Mesenchymal stem cell (in vitro differentiated cells and primary cell): Measurements from ENCODE around the gene ZNF84.

ENCODE experiments used
- DNase-seq: peaks from one replicate; pipeline ENCODE4 v3.0.0-alpha.2; 2013
- H2AFZ ChIP-seq: one replicate; pipeline ENCODE4 v1.6.1; 2013; ENCODE audit warnings: low read depth, mild to moderate bottlenecking, control low read depth, inconsistent platforms, low read length, moderate library complexity
- H2AK5ac ChIP-seq: 2 replicates; pipeline ENCODE4 v1.6.1; 2013; ENCODE audit warnings: low read length, moderate library complexity, mild to moderate bottlenecking, inconsistent platforms; ENCODE audit not compliant: severe bottlenecking
- H2BK120ac ChIP-seq: one replicate; pipeline ENCODE4 v1.6.1; 2013; ENCODE audit warnings: low read depth, mild to moderate bottlenecking, inconsistent platforms, low read length, moderate library complexity
- H2BK12ac ChIP-seq, 2 experiments: one replicate each; pipeline ENCODE4 v1.6.1; 2013; ENCODE audit warnings: inconsistent platforms in 2 of 2, low read length in 2 of 2, mild to moderate bottlenecking in 2 of 2, moderate library complexity in 2 of 2, control low read depth in 1 of 2
- H2BK15ac ChIP-seq: one replicate; pipeline ENCODE4 v1.6.1; 2013; ENCODE audit warnings: mild to moderate bottlenecking, low read depth, inconsistent platforms; ENCODE audit not compliant: poor library complexity, severe bottlenecking
- H2BK5ac ChIP-seq: 2 replicates; pipeline ENCODE4 v1.6.1; 2013; ENCODE audit warnings: low read depth, mild to moderate bottlenecking, low read length, control low read depth, inconsistent platforms; ENCODE audit not compliant: poor library complexity, severe bottlenecking
- H3K14ac ChIP-seq, 2 experiments: one replicate each; pipeline ENCODE4 v1.6.1; 2013; ENCODE audit warnings: inconsistent platforms in 2 of 2, low read length in 2 of 2, control low read depth in 1 of 2, mild to moderate bottlenecking in 1 of 2, moderate library complexity in 1 of 2
- H3K18ac ChIP-seq, 2 experiments: one replicate each; pipeline ENCODE4 v1.6.1; 2013; ENCODE audit warnings: inconsistent platforms in 2 of 2, low read length in 2 of 2, control low read depth in 1 of 2, low read depth in 1 of 2, mild to moderate bottlenecking in 1 of 2
- H3K23ac ChIP-seq, 2 experiments: one replicate each; pipeline ENCODE4 v1.6.1; 2013; ENCODE audit warnings: inconsistent platforms in 2 of 2, low read length in 2 of 2, mild to moderate bottlenecking in 2 of 2, moderate library complexity in 2 of 2, control low read depth in 1 of 2
- H3K27ac ChIP-seq: 2 replicates; pipeline ENCODE4 v1.5.1; 2013; ENCODE audit warnings: mild to moderate bottlenecking, moderate library complexity, low read length, control low read depth, inconsistent platforms; ENCODE audit not compliant: poor library complexity, severe bottlenecking
- H3K27me3 ChIP-seq, 2 experiments: 2 replicates each; pipeline versions ENCODE4 v1.6.1 to v1.7.0; 2013; ENCODE audit warnings: low read length in 2 of 2, mild to moderate bottlenecking in 2 of 2, moderate library complexity in 2 of 2, control low read depth in 1 of 2, inconsistent platforms in 1 of 2; ENCODE audit not compliant: control insufficient read depth in 1 of 2, insufficient read depth in 1 of 2
- H3K36me3 ChIP-seq, 2 experiments: 2 replicates each; pipeline versions ENCODE4 v1.6.1 to v1.7.0; 2013; ENCODE audit warnings: low read length in 2 of 2, control low read depth in 1 of 2, inconsistent platforms in 1 of 2, low read depth in 1 of 2, mild to moderate bottlenecking in 1 of 2; ENCODE audit not compliant: insufficient read depth in 2 of 2, control insufficient read depth in 1 of 2
- H3K4ac ChIP-seq, 2 experiments: one replicate each; pipeline ENCODE4 v1.6.1; 2013; ENCODE audit warnings: inconsistent platforms in 2 of 2, low read length in 2 of 2, mild to moderate bottlenecking in 2 of 2, moderate library complexity in 2 of 2, control low read depth in 1 of 2, low read depth in 1 of 2
- H3K4me1 ChIP-seq: 2 replicates; pipeline ENCODE4 v1.6.1; 2013; ENCODE audit warnings: low read depth, low read length, control low read depth; ENCODE audit not compliant: control insufficient read depth, insufficient read depth
- H3K4me2 ChIP-seq: 2 replicates; pipeline ENCODE4 v1.6.1; 2013; ENCODE audit warnings: low read length, mild to moderate bottlenecking, inconsistent platforms; ENCODE audit not compliant: poor library complexity, severe bottlenecking
- H3K4me3 ChIP-seq, 2 experiments: 2 replicates each; pipeline versions ENCODE4 v1.5.1 to v1.7.0; 2013; ENCODE audit warnings: low read length in 2 of 2, mild to moderate bottlenecking in 2 of 2, control low read depth in 1 of 2, low read depth in 1 of 2; ENCODE audit not compliant: insufficient read depth in 1 of 2
- H3K79me1 ChIP-seq: replicated peaks from 2 replicates; pipeline ENCODE4 v1.6.1; 2013; ENCODE audit warnings: mild to moderate bottlenecking, control low read depth, low read length, inconsistent platforms; ENCODE audit not compliant: poor library complexity, severe bottlenecking
- H3K9ac ChIP-seq: 2 replicates; pipeline ENCODE4 v1.7.0; 2013; ENCODE audit warnings: mild to moderate bottlenecking, low read length, moderate library complexity
- H3K9me3 ChIP-seq: 2 replicates; pipeline ENCODE4 v1.7.0; 2013; ENCODE audit warnings: mild to moderate bottlenecking, low read length; ENCODE audit not compliant: control insufficient read depth
- H4K8ac ChIP-seq: one replicate; pipeline ENCODE4 v1.6.1; 2013; ENCODE audit warnings: inconsistent platforms, mild to moderate bottlenecking, low read length, moderate library complexity
- H4K91ac ChIP-seq: one replicate; pipeline ENCODE4 v1.6.1; 2013; ENCODE audit warnings: mild to moderate bottlenecking, low read length, inconsistent platforms
- WGBS: methylation state at CpG from one replicate; pipeline ENCODE4 v1.1.7; 2013; ENCODE audit warnings: mixed read lengths; 5-methylcytosine and 5-hydroxymethylcytosine counted together

Gene ZNF84

GRCh38 chr12:133026996-133027395 lies 10.3 kb upstream of the ZNF84 start:
- Histone ChIP-seq H3K4me3 (no peak overlapping the region), H2BK15ac (no peak overlapping the region), H3K14ac (no peak overlapping the region)

GRCh38 chr12:133038118-133038709 lies 905 bp downstream of the ZNF84 start:
- Histone ChIP-seq H3K4me1 (no peaks in the 10 kb centered on the region), H2BK5ac (no peak overlapping the region), H4K8ac (no peak overlapping the region), H2BK12ac (no peak overlapping the region), H2BK15ac (no peak overlapping the region), H2AK5ac (no peak overlapping the region), H3K4ac (no peak overlapping the region), H3K27ac (no peak overlapping the region), H3K79me1 (peaks cover 13% of the 10 kb centered on the region), H3K23ac (no peak overlapping the region), H3K4me3 (peak overlapping the region; percentile 49 to 91), H2AFZ (no peak overlapping the region), H3K14ac (no peak overlapping the region), H3K27me3 (no peaks in the 10 kb centered on the region), H3K36me3 (peaks cover 21 to 44% of the 10 kb centered on the region in 2 experiments), H3K9me3 (peaks cover 63% of the 10 kb centered on the region), H3K18ac (no peak overlapping the region), H3K9ac (peak overlapping the region; percentile 95), H4K91ac (no peak overlapping the region), H2BK120ac (no peak overlapping the region), H3K4me2 (peak overlapping the region; percentile 62)
- no peak for DNase-seq
- 60% methylated on average over 1 of the region's 4 CpGs for WGBS

More at GRCh38 chr12:133026996-133027395, 10.3 kb upstream of the ZNF84 start:
- H3K4me2 ChIP-seq: no peak overlapping the region
- H3K27me3 ChIP-seq: no peaks in the 10 kb centered on the region
- no peak overlapping the region for H2BK120ac ChIP-seq
- no peak overlapping the region for H3K27ac ChIP-seq
- no peak overlapping the region for H4K8ac ChIP-seq
- H3K4me1 ChIP-seq: no peaks in the 10 kb centered on the region
- H2AFZ ChIP-seq: no peak overlapping the region
- no peak overlapping the region for H3K9ac ChIP-seq
- peaks cover 76% of the 10 kb centered on the region for H3K9me3 ChIP-seq
- H3K79me1 ChIP-seq: no peaks in the 10 kb centered on the region
- WGBS: 87% methylated on average over 7 of the region's 7 CpGs
- no peak overlapping the region for H2BK12ac ChIP-seq
- H3K36me3 ChIP-seq: peaks cover 9 to 22% of the 10 kb centered on the region in 2 experiments
- H2BK5ac ChIP-seq: no peak overlapping the region
- no peak overlapping the region for H3K4ac ChIP-seq
- H4K91ac ChIP-seq: no peak overlapping the region
- H2AK5ac ChIP-seq: no peak overlapping the region
- no peak overlapping the region for H3K18ac ChIP-seq
- H3K23ac ChIP-seq: no peak overlapping the region
- DNase-seq: no peak

- H3K4me3 ChIP-seq: peak overlapping the region in 1 of 2 experiments; percentile 91
Measured at GRCh38 chr12:133046698-133047097, 9.4 kb downstream of the ZNF84 start.

GRCh38 chr12:133057446-133057845 lies 20.1 kb downstream of the ZNF84 start:
- Histone ChIP-seq H3K4me3 (peak overlapping the region in 1 of 2 experiments; percentile 61), H4K91ac (no peak overlapping the region), H3K4me1 (no peaks in the 10 kb centered on the region), H3K18ac (no peak overlapping the region), H3K14ac (no peak overlapping the region), H3K4me2 (no peak overlapping the region), H3K36me3 (peaks cover 23 to 83% of the 10 kb centered on the region in 2 experiments), H3K9ac (no peak overlapping the region), H3K79me1 (peaks cover 8% of the 10 kb centered on the region), H2BK15ac (no peak overlapping the region), H4K8ac (no peak overlapping the region), H3K27ac (no peak overlapping the region), H3K4ac (no peak overlapping the region), H3K23ac (no peak overlapping the region), H3K9me3 (peaks cover 98% of the 10 kb centered on the region), H2BK5ac (no peak overlapping the region), H2AFZ (no peak overlapping the region), H2BK12ac (no peak overlapping the region), H3K27me3 (no peaks in the 10 kb centered on the region), H2BK120ac (no peak overlapping the region), H2AK5ac (no peak overlapping the region)
- 100% methylated on average over 2 of the region's 5 CpGs for WGBS
- peak; percentile 10 for DNase-seq

More at GRCh38 chr12:133046698-133047097, 9.4 kb downstream of the ZNF84 start:
- no peak for DNase-seq
- Histone ChIP-seq H3K27ac (no peak overlapping the region), H4K91ac (no peak overlapping the region), H2BK5ac (no peak overlapping the region), H3K4ac (no peak overlapping the region), H3K79me1 (peaks cover 46% of the 10 kb centered on the region), H3K23ac (no peak overlapping the region), H3K14ac (no peak overlapping the region), H3K4me2 (no peak overlapping the region), H2BK15ac (no peak overlapping the region), H3K4me1 (no peaks in the 10 kb centered on the region), H3K36me3 (peaks cover 74 to 95% of the 10 kb centered on the region in 2 experiments), H3K27me3 (no peaks in the 10 kb centered on the region), H2AFZ (no peak overlapping the region), H2AK5ac (no peak overlapping the region), H2BK120ac (no peak overlapping the region), H3K9ac (no peak overlapping the region), H4K8ac (no peak overlapping the region), H2BK12ac (no peak overlapping the region), H3K9me3 (peaks cover 98% of the 10 kb centered on the region), H3K18ac (no peak overlapping the region)
- no CpG with 5 or more reads among the region's 3 CpGs for WGBS
